ENCODE results near the gene ZNF830.

DNA sequence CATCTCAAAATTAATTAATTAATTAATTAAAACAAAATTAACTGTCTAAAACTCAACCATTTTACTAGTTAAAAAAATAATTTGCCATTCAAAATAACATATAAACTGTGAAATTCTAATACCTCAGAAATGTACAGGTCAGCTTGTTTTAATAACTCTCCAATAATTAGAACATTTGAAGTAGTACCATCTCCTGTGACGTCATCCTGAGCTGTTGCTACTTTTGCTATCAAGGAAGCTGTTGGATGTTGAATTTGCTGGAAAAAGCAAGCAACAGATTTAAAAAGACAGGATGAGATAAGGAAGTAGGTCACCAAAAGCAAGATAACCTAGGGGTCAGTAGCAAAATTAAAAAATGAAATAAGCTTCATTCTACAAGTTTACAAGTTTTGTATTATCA lies 2.9 kb upstream of the ZNF830 start:
- TF ChIP-seq, protein P1, sequence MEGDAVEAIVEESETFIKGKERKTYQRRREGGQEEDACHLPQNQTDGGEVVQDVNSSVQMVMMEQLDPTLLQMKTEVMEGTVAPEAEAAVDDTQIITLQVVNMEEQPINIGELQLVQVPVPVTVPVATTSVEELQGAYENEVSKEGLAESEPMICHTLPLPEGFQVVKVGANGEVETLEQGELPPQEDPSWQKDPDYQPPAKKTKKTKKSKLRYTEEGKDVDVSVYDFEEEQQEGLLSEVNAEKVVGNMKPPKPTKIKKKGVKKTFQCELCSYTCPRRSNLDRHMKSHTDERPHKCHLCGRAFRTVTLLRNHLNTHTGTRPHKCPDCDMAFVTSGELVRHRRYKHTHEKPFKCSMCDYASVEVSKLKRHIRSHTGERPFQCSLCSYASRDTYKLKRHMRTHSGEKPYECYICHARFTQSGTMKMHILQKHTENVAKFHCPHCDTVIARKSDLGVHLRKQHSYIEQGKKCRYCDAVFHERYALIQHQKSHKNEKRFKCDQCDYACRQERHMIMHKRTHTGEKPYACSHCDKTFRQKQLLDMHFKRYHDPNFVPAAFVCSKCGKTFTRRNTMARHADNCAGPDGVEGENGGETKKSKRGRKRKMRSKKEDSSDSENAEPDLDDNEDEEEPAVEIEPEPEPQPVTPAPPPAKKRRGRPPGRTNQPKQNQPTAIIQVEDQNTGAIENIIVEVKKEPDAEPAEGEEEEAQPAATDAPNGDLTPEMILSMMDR (IDR thresholded peaks at IDR 0.05; ENCODE audit: insufficient read depth, low read depth, low read length) = no peak
- no peak for TF ChIP-seq EZH2 (IDR thresholded peaks at IDR 0.05; ENCODE audit: insufficient read depth, low read length)

Data from astrocyte (in vitro differentiated cells and primary cell).